Fibroblast of mammary gland (primary cell): ENCODE results near the gene PTPRM.

Experiments
- DNase-seq: peaks from one replicate; pipeline ENCODE4 v3.0.0-alpha.2; 2010; ENCODE audit warnings: low read depth
- H3K4me3 ChIP-seq: 2 replicates; pipeline ENCODE4 v1.5.1; 2011; ENCODE audit warnings: low read depth, mild to moderate bottlenecking, low read length, moderate library complexity; ENCODE audit not compliant: control insufficient read depth
- TF ChIP-seq, protein P1 (sequence below): conservative IDR thresholded peaks from 2 replicates; pipeline ENCODE4 v1.5.1; 2011; ENCODE audit warnings: low read depth, low read length, inconsistent platforms; ENCODE audit not compliant: control insufficient read depth, insufficient read depth

The PTPRM gene

GRCh38 chr18:7711495-7711894, 144.4 kb downstream of the PTPRM start:
- no peak for DNase-seq
- TF ChIP-seq, protein P1, sequence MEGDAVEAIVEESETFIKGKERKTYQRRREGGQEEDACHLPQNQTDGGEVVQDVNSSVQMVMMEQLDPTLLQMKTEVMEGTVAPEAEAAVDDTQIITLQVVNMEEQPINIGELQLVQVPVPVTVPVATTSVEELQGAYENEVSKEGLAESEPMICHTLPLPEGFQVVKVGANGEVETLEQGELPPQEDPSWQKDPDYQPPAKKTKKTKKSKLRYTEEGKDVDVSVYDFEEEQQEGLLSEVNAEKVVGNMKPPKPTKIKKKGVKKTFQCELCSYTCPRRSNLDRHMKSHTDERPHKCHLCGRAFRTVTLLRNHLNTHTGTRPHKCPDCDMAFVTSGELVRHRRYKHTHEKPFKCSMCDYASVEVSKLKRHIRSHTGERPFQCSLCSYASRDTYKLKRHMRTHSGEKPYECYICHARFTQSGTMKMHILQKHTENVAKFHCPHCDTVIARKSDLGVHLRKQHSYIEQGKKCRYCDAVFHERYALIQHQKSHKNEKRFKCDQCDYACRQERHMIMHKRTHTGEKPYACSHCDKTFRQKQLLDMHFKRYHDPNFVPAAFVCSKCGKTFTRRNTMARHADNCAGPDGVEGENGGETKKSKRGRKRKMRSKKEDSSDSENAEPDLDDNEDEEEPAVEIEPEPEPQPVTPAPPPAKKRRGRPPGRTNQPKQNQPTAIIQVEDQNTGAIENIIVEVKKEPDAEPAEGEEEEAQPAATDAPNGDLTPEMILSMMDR = no peak
- no peak overlapping the region for H3K4me3 ChIP-seq

DNA sequence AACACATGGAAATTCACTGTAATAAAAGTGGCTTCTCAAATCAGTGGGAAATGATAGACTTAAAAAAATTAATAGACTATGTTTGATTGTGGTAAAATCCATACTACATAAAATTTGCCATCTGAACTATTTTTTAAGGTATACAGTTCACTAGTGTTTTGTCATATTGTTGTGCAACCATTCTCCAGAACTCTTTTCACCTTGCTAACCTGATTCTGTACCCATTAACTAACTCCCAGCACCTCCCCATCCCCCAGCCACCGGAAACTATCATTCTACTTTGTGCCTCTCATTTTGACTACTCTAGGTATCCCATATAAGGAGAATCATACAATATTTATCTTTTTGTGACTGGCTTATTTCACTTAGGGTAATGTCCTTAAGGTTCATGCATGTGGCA, 153.3 kb downstream of the PTPRM start:
- H3K4me3 ChIP-seq = no peak overlapping the region
- DNase-seq = no peak
- TF ChIP-seq, protein P1 = no peak

DNA sequence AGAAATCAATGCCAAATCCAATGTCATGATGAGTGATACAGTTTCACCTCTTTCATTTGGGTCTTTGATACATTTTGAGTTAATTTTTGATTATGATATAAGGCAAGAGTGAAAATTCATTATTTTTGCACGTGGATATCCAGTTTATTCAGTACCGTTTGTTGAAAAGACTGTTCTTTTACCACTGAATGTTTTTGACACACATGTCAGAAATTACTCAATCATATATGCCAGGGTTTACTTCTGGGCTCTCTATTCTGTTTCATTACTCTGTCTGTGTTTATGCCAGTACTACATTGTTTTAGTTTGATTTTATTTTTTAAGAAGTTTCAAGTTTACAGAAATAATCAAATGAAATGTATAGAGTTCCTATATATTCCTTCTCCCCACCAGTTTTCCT, 154.4 kb downstream of the PTPRM start:
- no peak for DNase-seq
- TF ChIP-seq, protein P1 = no peak
- no peak overlapping the region for H3K4me3 ChIP-seq

DNA sequence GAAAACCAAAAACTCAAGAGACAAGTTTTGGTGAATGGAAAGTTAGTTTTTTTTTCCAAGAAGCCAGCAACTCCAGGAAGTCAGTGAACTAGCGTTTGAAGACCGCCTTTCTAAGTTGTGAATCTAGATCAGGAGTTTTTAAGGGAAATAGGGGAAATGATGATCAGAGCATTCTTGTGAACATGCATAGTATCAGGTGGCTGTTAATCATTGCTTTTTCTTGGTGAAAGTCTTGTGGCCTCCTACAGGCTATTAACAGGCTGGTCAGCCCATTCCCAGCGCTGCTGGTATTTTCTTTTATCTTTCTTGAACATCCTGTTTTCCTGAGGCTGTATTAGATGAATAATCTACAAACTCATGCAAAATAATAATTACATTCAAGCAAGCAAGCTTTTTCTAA, 155.8 kb downstream of the PTPRM start:
- no peak overlapping the region for H3K4me3 ChIP-seq
- TF ChIP-seq, protein P1 = no peak
- DNase-seq = no peak

- no peak overlapping the region for H3K4me3 ChIP-seq
- TF ChIP-seq, protein P1 = no peak
- no peak for DNase-seq
Observed at GRCh38 chr18:7723558-7723957, 156.4 kb downstream of the PTPRM start.

DNA sequence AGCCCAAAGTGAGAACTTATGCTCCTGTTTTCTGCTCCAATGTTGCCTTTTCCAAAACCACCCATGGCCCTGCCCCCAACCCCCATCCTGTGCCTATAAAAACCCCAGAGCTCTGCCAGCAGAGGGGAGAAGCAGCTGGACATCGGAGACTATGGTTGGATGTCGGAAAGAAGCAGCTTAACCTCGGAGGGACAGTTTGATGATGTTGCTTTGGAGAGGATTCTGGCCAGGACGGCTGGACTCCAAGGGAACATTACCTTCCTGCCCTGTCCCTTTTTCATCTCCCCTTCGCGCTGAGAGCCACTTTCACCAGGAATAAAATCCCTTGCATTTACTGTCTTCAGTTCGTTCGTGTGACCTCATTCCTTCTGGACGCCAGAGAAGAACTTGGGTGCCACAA, 158.4 kb downstream of the PTPRM start:
- no peak for DNase-seq
- H3K4me3 ChIP-seq = no peak overlapping the region
- TF ChIP-seq, protein P1 = no peak

- TF ChIP-seq, protein P1 = no peak
- DNase-seq = no peak
- no peak overlapping the region for H3K4me3 ChIP-seq
Observed at GRCh38 chr18:7725897-7726296, 158.8 kb downstream of the PTPRM start.
